ENCODE results near the gene RGS10.

The RGS10 gene

DNA sequence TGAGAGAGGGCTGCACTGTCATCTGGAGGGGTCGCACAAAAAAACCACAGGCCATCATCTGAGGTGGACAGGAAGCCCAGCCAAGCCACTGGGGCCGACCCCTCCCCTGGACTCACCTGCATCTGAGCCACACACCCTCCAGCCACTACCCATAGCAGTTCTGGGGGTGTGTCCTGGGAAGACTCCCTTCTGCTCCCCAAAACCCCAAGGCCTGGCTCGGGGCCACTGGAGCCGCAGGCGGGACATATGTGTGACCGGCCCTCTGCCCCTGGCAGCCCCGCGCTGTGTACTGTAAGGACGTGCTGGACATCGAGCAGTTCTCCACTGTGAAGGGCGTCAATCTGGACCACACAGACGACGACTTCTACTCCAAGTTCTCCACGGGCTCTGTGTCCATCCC is 90.1 kb downstream of the RGS10 start:
- DNase-seq (ENCODE audit: low spot score): no peak
- TF ChIP-seq, protein P1, sequence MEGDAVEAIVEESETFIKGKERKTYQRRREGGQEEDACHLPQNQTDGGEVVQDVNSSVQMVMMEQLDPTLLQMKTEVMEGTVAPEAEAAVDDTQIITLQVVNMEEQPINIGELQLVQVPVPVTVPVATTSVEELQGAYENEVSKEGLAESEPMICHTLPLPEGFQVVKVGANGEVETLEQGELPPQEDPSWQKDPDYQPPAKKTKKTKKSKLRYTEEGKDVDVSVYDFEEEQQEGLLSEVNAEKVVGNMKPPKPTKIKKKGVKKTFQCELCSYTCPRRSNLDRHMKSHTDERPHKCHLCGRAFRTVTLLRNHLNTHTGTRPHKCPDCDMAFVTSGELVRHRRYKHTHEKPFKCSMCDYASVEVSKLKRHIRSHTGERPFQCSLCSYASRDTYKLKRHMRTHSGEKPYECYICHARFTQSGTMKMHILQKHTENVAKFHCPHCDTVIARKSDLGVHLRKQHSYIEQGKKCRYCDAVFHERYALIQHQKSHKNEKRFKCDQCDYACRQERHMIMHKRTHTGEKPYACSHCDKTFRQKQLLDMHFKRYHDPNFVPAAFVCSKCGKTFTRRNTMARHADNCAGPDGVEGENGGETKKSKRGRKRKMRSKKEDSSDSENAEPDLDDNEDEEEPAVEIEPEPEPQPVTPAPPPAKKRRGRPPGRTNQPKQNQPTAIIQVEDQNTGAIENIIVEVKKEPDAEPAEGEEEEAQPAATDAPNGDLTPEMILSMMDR (IDR thresholded peaks at IDR 0.05; ENCODE audit: extremely low read depth, missing control alignments): no peak

DNA sequence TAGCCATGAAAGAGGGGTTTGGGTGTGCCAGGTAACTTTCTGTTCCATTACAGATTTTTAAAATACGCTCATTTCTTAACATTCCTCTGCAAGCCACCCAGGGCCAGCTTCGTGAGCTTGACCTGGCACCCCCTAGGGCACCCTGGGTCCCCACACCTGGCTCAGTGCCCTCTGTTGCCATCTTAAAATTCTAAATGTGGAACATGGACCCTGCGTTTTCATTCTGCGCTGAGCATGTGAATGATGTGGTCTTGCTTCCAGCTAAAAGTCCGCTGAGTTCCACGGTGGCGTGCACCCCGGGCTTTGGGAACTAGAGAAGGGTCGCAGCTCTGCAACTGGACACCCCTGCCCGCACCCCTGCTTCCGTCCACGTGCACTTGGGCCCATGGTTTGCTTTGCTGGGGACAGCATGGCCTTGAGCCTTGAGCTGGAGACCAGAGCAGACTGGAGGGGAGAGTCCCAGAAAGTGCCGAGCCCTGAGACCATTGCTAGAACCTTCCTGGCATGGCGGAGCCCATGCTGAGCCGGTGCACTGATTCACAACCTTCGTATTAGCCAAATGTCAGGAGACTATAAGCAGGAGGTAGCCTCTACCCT is 91.1 kb downstream of the RGS10 start:
- DNase-seq (ENCODE audit: low spot score): no peak
- TF ChIP-seq, protein P1 (IDR thresholded peaks at IDR 0.05; ENCODE audit: extremely low read depth, missing control alignments): no peak

DNA sequence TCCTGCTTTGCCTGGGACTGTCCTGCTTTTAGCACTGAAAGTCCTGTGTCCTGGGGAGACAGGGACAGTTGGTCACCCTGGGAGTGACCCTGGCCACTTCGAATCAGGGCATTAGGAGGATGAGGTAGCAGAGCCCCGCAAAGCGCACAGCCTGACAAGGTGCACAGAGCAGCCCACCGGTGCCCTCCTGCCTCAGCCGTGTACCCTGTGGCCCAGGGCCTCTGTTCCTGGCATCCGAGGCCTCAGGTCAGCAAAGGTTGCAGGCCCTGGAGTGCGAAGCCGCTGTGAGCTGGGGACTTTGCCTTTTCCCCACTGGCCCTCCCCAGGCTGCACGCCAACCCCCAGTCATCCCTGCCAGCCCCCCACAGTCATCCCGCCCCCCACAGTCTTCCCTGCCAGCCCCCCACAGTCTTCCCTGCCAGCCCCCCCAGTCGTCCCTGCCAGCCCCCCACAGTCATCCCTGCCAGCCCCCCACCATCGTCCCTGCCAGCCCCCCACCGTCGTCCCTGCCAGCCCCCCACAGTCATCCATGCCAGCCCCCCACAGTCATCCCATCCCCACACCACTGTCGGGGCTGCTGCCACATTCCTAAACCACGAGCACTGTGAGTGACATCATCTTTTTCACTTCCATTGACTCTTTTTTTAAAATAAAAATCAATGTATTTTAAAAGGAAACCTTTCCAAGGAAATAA is 91.8 kb downstream of the RGS10 start:
- no peak for DNase-seq (ENCODE audit: low spot score)

More for the DNA sequence above, 91.8 kb downstream of the RGS10 start:
- TF ChIP-seq, protein P1 (IDR thresholded peaks at IDR 0.05; ENCODE audit: extremely low read depth, missing control alignments): no peak

Measured in GM20000 (cell line).